ENCODE results near the gene BCL10.

BCL10 gene

GRCh38 chr1:85307987-85308832 lies 31.8 kb upstream of the BCL10 start:
- Histone ChIP-seq H2BK12ac (ENCODE audit: low read length) (no peak overlapping the region), H3K9me3 (replicated peaks in 1 of 2; ENCODE audit: control insufficient read depth in 2 of 2, insufficient read depth in 1 of 2, low read depth in 1 of 2, low read length in 2 of 2) (no peaks in the 10 kb centered on the region), H3K79me1 (ENCODE audit: low read depth, low read length) (no peaks in the 10 kb centered on the region), H3K4ac (ENCODE audit: low read length) (no peak overlapping the region), H4K8ac (ENCODE audit: low read depth, low read length) (no peak overlapping the region), H3K4me2 (ENCODE audit: insufficient read depth, low read length, poor library complexity, severe bottlenecking) (peak overlapping the region; percentile 36), H3K27ac (replicated peaks; ENCODE audit: low read length) (peak overlapping the region; percentile 33), H3K4me3 (ENCODE audit: low read length in 2 of 2) (no peak overlapping the region), H3K18ac (ENCODE audit: low read length) (peak overlapping the region; percentile 85), H2BK5ac (ENCODE audit: low read length) (no peak overlapping the region), H2BK120ac (ENCODE audit: low read depth, low read length) (no peak overlapping the region), H3K14ac (ENCODE audit: low read length) (no peak overlapping the region), H2AK5ac (ENCODE audit: low read depth, low read length) (no peak overlapping the region), H3K36me3 (replicated peaks in 1 of 2; ENCODE audit: control insufficient read depth in 2 of 2, insufficient read depth in 2 of 2, low read length in 2 of 2) (no peaks in the 10 kb centered on the region), H3K4me1 (ENCODE audit: control insufficient read depth in 2 of 2, insufficient read depth in 1 of 2, low read depth in 1 of 2, low read length in 2 of 2) (peaks cover 0 to 8% of the 10 kb centered on the region in 2 donors), H2AFZ (ENCODE audit: low read length) (peak overlapping the region; percentile 82), H3K27me3 (ENCODE audit: control insufficient read depth in 3 of 3, insufficient read depth in 3 of 3, low read depth in 1 of 3, low read length in 3 of 3) (no peaks in the 10 kb centered on the region), H3K9ac (ENCODE audit: low read depth, low read length, poor library complexity) (no peak overlapping the region), H3K23ac (ENCODE audit: low read depth, low read length, poor library complexity) (no peak overlapping the region), H2BK15ac (ENCODE audit: low read length) (no peak overlapping the region), H4K91ac (ENCODE audit: low read depth, low read length, poor library complexity) (no peak overlapping the region)
- peak; percentile 81 for DNase-seq (ENCODE audit: low spot score)
- no CpG with 5 or more reads among the region's 27 CpGs for WGBS, 2 donors (ENCODE audit: extremely low coverage in 2 of 2, insufficient read length in 2 of 2, insufficient replicate concordance in 1 of 2)

- Histone ChIP-seq H3K27me3 (ENCODE audit: control insufficient read depth in 3 of 3, insufficient read depth in 3 of 3, low read depth in 1 of 3, low read length in 3 of 3) (no peaks in the 10 kb centered on the region), H2BK120ac (ENCODE audit: low read depth, low read length) (no peak overlapping the region), H2AK5ac (ENCODE audit: low read depth, low read length) (no peak overlapping the region), H3K4me1 (ENCODE audit: control insufficient read depth in 2 of 2, insufficient read depth in 1 of 2, low read depth in 1 of 2, low read length in 2 of 2) (peaks cover 0 to 8% of the 10 kb centered on the region in 2 donors), H2BK12ac (ENCODE audit: low read length) (no peak overlapping the region), H3K36me3 (replicated peaks in 1 of 2; ENCODE audit: control insufficient read depth in 2 of 2, insufficient read depth in 2 of 2, low read length in 2 of 2) (no peaks in the 10 kb centered on the region), H3K4me2 (ENCODE audit: insufficient read depth, low read length, poor library complexity, severe bottlenecking) (no peak overlapping the region), H4K8ac (ENCODE audit: low read depth, low read length) (no peak overlapping the region), H2BK15ac (ENCODE audit: low read length) (no peak overlapping the region), H3K27ac (replicated peaks; ENCODE audit: low read length) (no peak overlapping the region), H3K14ac (ENCODE audit: low read length) (no peak overlapping the region), H3K79me1 (ENCODE audit: low read depth, low read length) (no peaks in the 10 kb centered on the region), H3K23ac (ENCODE audit: low read depth, low read length, poor library complexity) (no peak overlapping the region), H4K91ac (ENCODE audit: low read depth, low read length, poor library complexity) (no peak overlapping the region), H3K4me3 (ENCODE audit: low read length in 2 of 2) (no peak overlapping the region), H3K9me3 (replicated peaks in 1 of 2; ENCODE audit: control insufficient read depth in 2 of 2, insufficient read depth in 1 of 2, low read depth in 1 of 2, low read length in 2 of 2) (no peaks in the 10 kb centered on the region), H2BK5ac (ENCODE audit: low read length) (no peak overlapping the region), H3K9ac (ENCODE audit: low read depth, low read length, poor library complexity) (no peak overlapping the region), H3K4ac (ENCODE audit: low read length) (no peak overlapping the region), H2AFZ (ENCODE audit: low read length) (no peak overlapping the region), H3K18ac (ENCODE audit: low read length) (no peak overlapping the region)
- WGBS, 2 donors (ENCODE audit: extremely low coverage in 2 of 2, insufficient read length in 2 of 2, insufficient replicate concordance in 1 of 2), result no CpG with 5 or more reads among the region's 4 CpGs
- no peak for DNase-seq (ENCODE audit: low spot score)
Observed at GRCh38 chr1:85306236-85306635, 29.8 kb upstream of the BCL10 start.

- Histone ChIP-seq H3K18ac (ENCODE audit: low read length) (no peak overlapping the region), H4K8ac (ENCODE audit: low read depth, low read length) (no peak overlapping the region), H2AFZ (ENCODE audit: low read length) (no peak overlapping the region), H2BK120ac (ENCODE audit: low read depth, low read length) (no peak overlapping the region), H3K14ac (ENCODE audit: low read length) (no peak overlapping the region), H3K23ac (ENCODE audit: low read depth, low read length, poor library complexity) (no peak overlapping the region), H3K4me2 (ENCODE audit: insufficient read depth, low read length, poor library complexity, severe bottlenecking) (no peak overlapping the region), H3K27me3 (ENCODE audit: control insufficient read depth in 3 of 3, insufficient read depth in 3 of 3, low read depth in 1 of 3, low read length in 3 of 3) (no peaks in the 10 kb centered on the region), H2BK5ac (ENCODE audit: low read length) (no peak overlapping the region), H4K91ac (ENCODE audit: low read depth, low read length, poor library complexity) (no peak overlapping the region), H3K9ac (ENCODE audit: low read depth, low read length, poor library complexity) (no peak overlapping the region), H2BK15ac (ENCODE audit: low read length) (no peak overlapping the region), H3K4me3 (ENCODE audit: low read length in 2 of 2) (no peak overlapping the region), H3K36me3 (replicated peaks in 1 of 2; ENCODE audit: control insufficient read depth in 2 of 2, insufficient read depth in 2 of 2, low read length in 2 of 2) (no peaks in the 10 kb centered on the region), H2AK5ac (ENCODE audit: low read depth, low read length) (no peak overlapping the region), H2BK12ac (ENCODE audit: low read length) (no peak overlapping the region), H3K27ac (replicated peaks; ENCODE audit: low read length) (no peak overlapping the region), H3K9me3 (replicated peaks in 1 of 2; ENCODE audit: control insufficient read depth in 2 of 2, insufficient read depth in 1 of 2, low read depth in 1 of 2, low read length in 2 of 2) (no peaks in the 10 kb centered on the region), H3K4me1 (ENCODE audit: control insufficient read depth in 2 of 2, insufficient read depth in 1 of 2, low read depth in 1 of 2, low read length in 2 of 2) (peaks cover 0 to 6% of the 10 kb centered on the region in 2 donors), H3K79me1 (ENCODE audit: low read depth, low read length) (no peaks in the 10 kb centered on the region), H3K4ac (ENCODE audit: low read length) (no peak overlapping the region)
- no CpG with 5 or more reads among the region's 4 CpGs for WGBS, 2 donors (ENCODE audit: extremely low coverage in 2 of 2, insufficient read length in 2 of 2, insufficient replicate concordance in 1 of 2)
- DNase-seq (ENCODE audit: low spot score), result no peak
Observed at GRCh38 chr1:85303440-85304162, 27.2 kb upstream of the BCL10 start.

GRCh38 chr1:85300140-85300539 lies 23.7 kb upstream of the BCL10 start:
- Histone ChIP-seq H2AK5ac (ENCODE audit: low read depth, low read length) (no peak overlapping the region), H3K9ac (ENCODE audit: low read depth, low read length, poor library complexity) (no peak overlapping the region), H4K91ac (ENCODE audit: low read depth, low read length, poor library complexity) (no peak overlapping the region), H3K23ac (ENCODE audit: low read depth, low read length, poor library complexity) (no peak overlapping the region), H2AFZ (ENCODE audit: low read length) (no peak overlapping the region), H3K27ac (replicated peaks; ENCODE audit: low read length) (no peak overlapping the region), H2BK15ac (ENCODE audit: low read length) (no peak overlapping the region), H3K18ac (ENCODE audit: low read length) (no peak overlapping the region), H2BK120ac (ENCODE audit: low read depth, low read length) (no peak overlapping the region), H3K9me3 (replicated peaks in 1 of 2; ENCODE audit: control insufficient read depth in 2 of 2, insufficient read depth in 1 of 2, low read depth in 1 of 2, low read length in 2 of 2) (no peaks in the 10 kb centered on the region), H4K8ac (ENCODE audit: low read depth, low read length) (no peak overlapping the region), H2BK5ac (ENCODE audit: low read length) (no peak overlapping the region), H3K14ac (ENCODE audit: low read length) (no peak overlapping the region), H3K4me2 (ENCODE audit: insufficient read depth, low read length, poor library complexity, severe bottlenecking) (no peak overlapping the region), H3K27me3 (ENCODE audit: control insufficient read depth in 3 of 3, insufficient read depth in 3 of 3, low read depth in 1 of 3, low read length in 3 of 3) (no peaks in the 10 kb centered on the region), H3K4me1 (ENCODE audit: control insufficient read depth in 2 of 2, insufficient read depth in 1 of 2, low read depth in 1 of 2, low read length in 2 of 2) (peaks cover 4 to 7% of the 10 kb centered on the region in 2 donors), H3K4me3 (ENCODE audit: low read length in 2 of 2) (no peak overlapping the region), H3K79me1 (ENCODE audit: low read depth, low read length) (no peaks in the 10 kb centered on the region), H2BK12ac (ENCODE audit: low read length) (no peak overlapping the region), H3K4ac (ENCODE audit: low read length) (no peak overlapping the region), H3K36me3 (replicated peaks in 1 of 2; ENCODE audit: control insufficient read depth in 2 of 2, insufficient read depth in 2 of 2, low read length in 2 of 2) (no peaks in the 10 kb centered on the region)
- DNase-seq (ENCODE audit: low spot score), result no peak
- WGBS, 2 donors (ENCODE audit: extremely low coverage in 2 of 2, insufficient read length in 2 of 2, insufficient replicate concordance in 1 of 2), result no CpG with 5 or more reads among the region's 3 CpGs

Measured in neuronal stem cell (in vitro differentiated cells).